ENCODE results near the gene TBX2. TPM values are rescaled to one million over a fixed set of nuclear protein-coding genes. Genes with fewer than 3 reads are reported as not detected.

TBX2 gene
- total RNA-seq, 2 experiments from 2014 or later, result not detected

GRCh38 chr17:61363601-61364462 lies 35.8 kb upstream of the TBX2 start:
- no peaks in the 10 kb centered on the region for H3K9me3 Mint-ChIP-seq
- no peak for ATAC-seq (ENCODE audit: low read depth)
- no peaks in the 10 kb centered on the region for H3K4me1 Mint-ChIP-seq
- POLR2A ChIA-PET, result no interaction called here
- no peak overlapping the region for H3K4me3 Mint-ChIP-seq
- no peak for DNase-seq
- H3K27me3 Mint-ChIP-seq, result no peaks in the 10 kb centered on the region
- no peak overlapping the region for H3K27ac Mint-ChIP-seq
- H3K36me3 Mint-ChIP-seq, result no peaks in the 10 kb centered on the region

GRCh38 chr17:61364463-61364846 lies 35.2 kb upstream of the TBX2 start:
- Mint-ChIP-seq H3K27me3 (no peaks in the 10 kb centered on the region), H3K9me3 (no peaks in the 10 kb centered on the region), H3K4me3 (no peak overlapping the region), H3K27ac (no peak overlapping the region), H3K4me1 (no peaks in the 10 kb centered on the region), H3K36me3 (no peaks in the 10 kb centered on the region)
- DNase-seq, result no peak
- POLR2A ChIA-PET, result no interaction called here
- no peak for ATAC-seq (ENCODE audit: low read depth)

- no peak for DNase-seq
- Mint-ChIP-seq H3K9me3 (no peaks in the 10 kb centered on the region), H3K4me1 (no peaks in the 10 kb centered on the region), H3K27me3 (no peaks in the 10 kb centered on the region), H3K4me3 (no peak overlapping the region), H3K36me3 (no peaks in the 10 kb centered on the region), H3K27ac (no peak overlapping the region)
- POLR2A ChIA-PET, result no interaction called here
- no peak for ATAC-seq (ENCODE audit: low read depth)
Measured at GRCh38 chr17:61366076-61366714, 33.4 kb upstream of the TBX2 start.

- POLR2A ChIA-PET, result no interaction called here
Measured at GRCh38 chr17:61366715-61367413, 32.8 kb upstream of the TBX2 start.

GRCh38 chr17:61368049-61368831 lies 31.4 kb upstream of the TBX2 start:
- no peak overlapping the region for H3K4me3 Mint-ChIP-seq
- no peaks in the 10 kb centered on the region for H3K9me3 Mint-ChIP-seq
- H3K4me1 Mint-ChIP-seq, result no peaks in the 10 kb centered on the region
- no peak overlapping the region for H3K27ac Mint-ChIP-seq
- H3K36me3 Mint-ChIP-seq, result no peaks in the 10 kb centered on the region
- H3K27me3 Mint-ChIP-seq, result no peaks in the 10 kb centered on the region
- DNase-seq (no peak), ATAC-seq (ENCODE audit: low read depth) (no peak)
- POLR2A ChIA-PET, result interaction anchor here (1.0 kb wide), 1 partner anchor 388 kb away, joined by 3 read pairs; no protein-coding TSS in a partner anchor

More at GRCh38 chr17:61366715-61367413, 32.8 kb upstream of the TBX2 start:
- no peaks in the 10 kb centered on the region for H3K9me3 Mint-ChIP-seq
- DNase-seq (no peak), ATAC-seq (ENCODE audit: low read depth) (no peak)
- no peaks in the 10 kb centered on the region for H3K36me3 Mint-ChIP-seq
- H3K4me1 Mint-ChIP-seq, result no peaks in the 10 kb centered on the region
- H3K27me3 Mint-ChIP-seq, result no peaks in the 10 kb centered on the region
- no peak overlapping the region for H3K27ac Mint-ChIP-seq
- no peak overlapping the region for H3K4me3 Mint-ChIP-seq

GRCh38 chr17:61368832-61369450 lies 30.7 kb upstream of the TBX2 start:
- H3K4me3 Mint-ChIP-seq, result no peak overlapping the region
- H3K9me3 Mint-ChIP-seq, result no peaks in the 10 kb centered on the region
- H3K27me3 Mint-ChIP-seq, result no peaks in the 10 kb centered on the region
- POLR2A ChIA-PET, result interaction anchor here (1.0 kb wide), 1 partner anchor 389 kb away, joined by 3 read pairs; no protein-coding TSS in a partner anchor
- DNase-seq (no peak), ATAC-seq (ENCODE audit: low read depth) (no peak)
- H3K36me3 Mint-ChIP-seq, result no peaks in the 10 kb centered on the region
- H3K4me1 Mint-ChIP-seq, result no peaks in the 10 kb centered on the region
- H3K27ac Mint-ChIP-seq, result no peak overlapping the region

GRCh38 chr17:61369751-61370150 lies 29.9 kb upstream of the TBX2 start:
- DNase-seq (no peak), ATAC-seq (ENCODE audit: low read depth) (no peak)
- H3K27me3 Mint-ChIP-seq, result no peaks in the 10 kb centered on the region
- no peak overlapping the region for H3K27ac Mint-ChIP-seq
- H3K4me3 Mint-ChIP-seq, result no peak overlapping the region
- POLR2A ChIA-PET, result no interaction called here
- no peaks in the 10 kb centered on the region for H3K4me1 Mint-ChIP-seq
- H3K36me3 Mint-ChIP-seq, result no peaks in the 10 kb centered on the region
- no peaks in the 10 kb centered on the region for H3K9me3 Mint-ChIP-seq

GRCh38 chr17:61371179-61371578 lies 28.5 kb upstream of the TBX2 start:
- ATAC-seq (ENCODE audit: low read depth) (no peak), DNase-seq (no peak)
- POLR2A ChIA-PET, result no interaction called here
- H3K27ac Mint-ChIP-seq, result no peak overlapping the region
- no peaks in the 10 kb centered on the region for H3K27me3 Mint-ChIP-seq
- H3K9me3 Mint-ChIP-seq, result no peaks in the 10 kb centered on the region
- no peak overlapping the region for H3K4me3 Mint-ChIP-seq
- no peaks in the 10 kb centered on the region for H3K36me3 Mint-ChIP-seq
- H3K4me1 Mint-ChIP-seq, result no peaks in the 10 kb centered on the region

GRCh38 chr17:61371606-61372005 lies 28.0 kb upstream of the TBX2 start:
- H3K27me3 Mint-ChIP-seq, result no peaks in the 10 kb centered on the region
- no peaks in the 10 kb centered on the region for H3K9me3 Mint-ChIP-seq
- no peaks in the 10 kb centered on the region for H3K36me3 Mint-ChIP-seq
- no peak for DNase-seq
- H3K27ac Mint-ChIP-seq, result no peak overlapping the region
- POLR2A ChIA-PET, result no interaction called here
- H3K4me1 Mint-ChIP-seq, result peaks cover under 1% of the 10 kb centered on the region
- H3K4me3 Mint-ChIP-seq, result no peak overlapping the region
- no peak for ATAC-seq (ENCODE audit: low read depth)

GRCh38 chr17:61372436-61372835 lies 27.2 kb upstream of the TBX2 start:
- POLR2A ChIA-PET, result no interaction called here
- Mint-ChIP-seq H3K27me3 (no peaks in the 10 kb centered on the region), H3K4me1 (peaks cover 2% of the 10 kb centered on the region), H3K36me3 (no peaks in the 10 kb centered on the region), H3K9me3 (no peaks in the 10 kb centered on the region), H3K4me3 (no peak overlapping the region), H3K27ac (no peak overlapping the region)
- ATAC-seq (ENCODE audit: low read depth) (no peak), DNase-seq (no peak)

GRCh38 chr17:61376931-61377838 lies 22.5 kb upstream of the TBX2 start:
- H3K9me3 Mint-ChIP-seq, result no peaks in the 10 kb centered on the region
- H3K27ac Mint-ChIP-seq, result no peak overlapping the region
- H3K4me3 Mint-ChIP-seq, result no peak overlapping the region
- ATAC-seq (ENCODE audit: low read depth), result no peak
- no peak for DNase-seq
- no peaks in the 10 kb centered on the region for H3K27me3 Mint-ChIP-seq
- POLR2A ChIA-PET, result no interaction called here
- H3K4me1 Mint-ChIP-seq, result peaks cover 2% of the 10 kb centered on the region
- H3K36me3 Mint-ChIP-seq, result no peaks in the 10 kb centered on the region

All from activated naive CD8-positive, alpha-beta T cell treated with anti-CD3 and anti-CD28 coated beads, Interleukin-2, amount 10 ng/mL, durations not matched to agents 7 days and 5 days (primary cell).